ENCODE measurements around the gene ACVR2B.

The ACVR2B gene

GRCh38 chr3:38489766-38490165 is 36.1 kb downstream of the ACVR2B start:
- no peak for DNase-seq

- no peak for DNase-seq
These were observed 36.8 kb downstream of the ACVR2B start for GRCh38 chr3:38490281-38491030.

- DNase-seq, result no peak
These were observed 37.5 kb downstream of the ACVR2B start for GRCh38 chr3:38491215-38491614.

- no peak for DNase-seq
These were observed 39.3 kb downstream of the ACVR2B start for GRCh38 chr3:38493031-38493430.

GRCh38 chr3:38496131-38496910 is 42.6 kb downstream of the ACVR2B start, which contains the start of gene EXOG:
Gene EXOG (plus strand): TSS chr3:38496340. CDS start chr3:38496368, 28 bp downstream.
- DNase-seq, result peak; percentile 91

- no peak for DNase-seq
These were observed 43.3 kb downstream of the ACVR2B start for GRCh38 chr3:38497031-38497430.

GRCh38 chr3:38500688-38501417 is 47.2 kb downstream of the ACVR2B start:
- no peak for DNase-seq

- DNase-seq, result no peak
These were observed 53.4 kb downstream of the ACVR2B start for GRCh38 chr3:38507120-38507519.

- no peak for DNase-seq
These were observed 56.0 kb downstream of the ACVR2B start for GRCh38 chr3:38509732-38510131.

- DNase-seq, result no peak
These were observed 56.9 kb downstream of the ACVR2B start for GRCh38 chr3:38510631-38511030.

- no peak for DNase-seq
These were observed 57.9 kb downstream of the ACVR2B start for GRCh38 chr3:38511546-38511945.

- no peak for DNase-seq
These were observed 61.7 kb downstream of the ACVR2B start for GRCh38 chr3:38515367-38515766.

GRCh38 chr3:38516669-38517068 is 63.0 kb downstream of the ACVR2B start:
- no peak for DNase-seq

GRCh38 chr3:38519000-38519399 is 65.3 kb downstream of the ACVR2B start:
- DNase-seq, result no peak

GRCh38 chr3:38519651-38520050 is 66.0 kb downstream of the ACVR2B start:
- no peak for DNase-seq

- DNase-seq, result peak; percentile 50
These were observed 67.8 kb downstream of the ACVR2B start for GRCh38 chr3:38521391-38521987.

GRCh38 chr3:38522002-38522401 is 68.3 kb downstream of the ACVR2B start:
- DNase-seq, result no peak

GRCh38 chr3:38524141-38524739 is 70.5 kb downstream of the ACVR2B start:
- no peak for DNase-seq

- no peak for DNase-seq
These were observed 73.1 kb downstream of the ACVR2B start for GRCh38 chr3:38526792-38527191.

- DNase-seq, result no peak
These were observed 74.8 kb downstream of the ACVR2B start for GRCh38 chr3:38528457-38528856.

GRCh38 chr3:38532529-38532928 is 78.8 kb downstream of the ACVR2B start:
- no peak for DNase-seq

- no peak for DNase-seq
These were observed 79.7 kb downstream of the ACVR2B start for GRCh38 chr3:38533285-38533976.

All from NCI-H2029 (cell line).